C4-2B (cell line): Measurements from ENCODE around the gene ZNF860.

Experiments used
- ZFX ChIP-seq: fragments of 450-650 bp; IDR thresholded peaks from 2 replicates; pipeline ENCODE4 v1.6.1; 2017
- TF ChIP-seq, protein P1 (sequence below): fragments of 450-650 bp; conservative IDR thresholded peaks from 2 replicates; pipeline ENCODE4 v1.5.1; 2017; ENCODE audit warnings: mild to moderate bottlenecking

DNA sequence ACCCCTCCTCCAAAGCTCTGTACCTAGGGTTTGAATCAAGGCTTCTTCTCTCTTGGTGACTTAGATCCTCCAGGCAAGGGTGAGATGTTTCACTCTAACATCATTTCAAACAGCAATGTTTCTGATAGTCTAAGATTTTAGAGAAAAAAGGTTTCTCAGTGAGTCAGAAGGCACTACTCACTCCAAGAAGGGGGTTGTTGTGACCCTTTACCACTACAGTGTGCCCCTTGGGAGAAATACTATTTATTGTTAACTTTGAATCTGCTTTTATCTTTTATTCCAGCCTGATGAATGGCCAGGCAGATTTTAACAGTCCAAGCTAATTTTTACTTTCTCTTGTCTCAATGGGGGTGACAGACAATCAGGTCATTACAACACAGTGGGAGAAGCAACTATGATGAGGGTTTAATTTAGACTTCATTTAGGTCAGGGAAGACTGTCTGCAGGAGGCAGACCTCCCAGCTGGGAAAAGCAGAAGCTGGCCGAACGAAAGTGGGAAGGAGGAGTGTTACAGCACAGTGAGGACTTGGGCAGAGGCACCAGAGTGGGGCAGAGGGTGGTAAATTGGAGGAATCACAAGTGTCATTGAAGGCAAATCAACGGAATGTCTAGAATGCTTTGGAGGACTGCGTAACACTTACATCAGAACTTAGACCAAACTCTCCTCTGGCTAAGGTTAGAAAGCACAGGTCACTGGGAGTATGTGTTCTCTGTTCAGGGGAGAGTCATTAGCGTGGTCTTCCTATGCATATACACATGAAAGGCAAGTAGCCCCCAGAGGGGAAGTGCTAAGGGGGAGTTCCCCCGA is 21.2 kb downstream of the ZNF860 start:
- TF ChIP-seq, protein P1, sequence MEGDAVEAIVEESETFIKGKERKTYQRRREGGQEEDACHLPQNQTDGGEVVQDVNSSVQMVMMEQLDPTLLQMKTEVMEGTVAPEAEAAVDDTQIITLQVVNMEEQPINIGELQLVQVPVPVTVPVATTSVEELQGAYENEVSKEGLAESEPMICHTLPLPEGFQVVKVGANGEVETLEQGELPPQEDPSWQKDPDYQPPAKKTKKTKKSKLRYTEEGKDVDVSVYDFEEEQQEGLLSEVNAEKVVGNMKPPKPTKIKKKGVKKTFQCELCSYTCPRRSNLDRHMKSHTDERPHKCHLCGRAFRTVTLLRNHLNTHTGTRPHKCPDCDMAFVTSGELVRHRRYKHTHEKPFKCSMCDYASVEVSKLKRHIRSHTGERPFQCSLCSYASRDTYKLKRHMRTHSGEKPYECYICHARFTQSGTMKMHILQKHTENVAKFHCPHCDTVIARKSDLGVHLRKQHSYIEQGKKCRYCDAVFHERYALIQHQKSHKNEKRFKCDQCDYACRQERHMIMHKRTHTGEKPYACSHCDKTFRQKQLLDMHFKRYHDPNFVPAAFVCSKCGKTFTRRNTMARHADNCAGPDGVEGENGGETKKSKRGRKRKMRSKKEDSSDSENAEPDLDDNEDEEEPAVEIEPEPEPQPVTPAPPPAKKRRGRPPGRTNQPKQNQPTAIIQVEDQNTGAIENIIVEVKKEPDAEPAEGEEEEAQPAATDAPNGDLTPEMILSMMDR = no peak
- TF ChIP-seq ZFX = no peak
